K562 (cell line): Measurements from ENCODE around the gene PTPMT1. TPM values are rescaled to one million over a fixed set of nuclear protein-coding genes. Genes with fewer than 3 reads are reported as not detected.

ENCODE experiments used
- ATF1 ChIP-seq, 2 experiments: fragments of 450-650 bp in 1 of 2; IDR thresholded peaks; 2 replicates each; pipeline ENCODE4 v1.6.1; 2016; ENCODE audit warnings: missing compliant biosample characterization in 1 of 2, missing genetic modification characterization in 1 of 2
- CTBP1 ChIP-seq: fragments of 450-650 bp; IDR thresholded peaks from 2 replicates; pipeline ENCODE4 v1.6.1; 2016; ENCODE audit warnings: borderline replicate concordance
- DACH1 ChIP-seq: fragments of 450-650 bp; IDR thresholded peaks from 2 replicates; pipeline ENCODE4 v1.6.1; 2018; ENCODE audit not compliant: partially characterized antibody
- DMBX1 ChIP-seq: fragments of 250-450 bp; sonication (Bioruptor Pico); IDR thresholded peaks from 2 replicates; pipeline ENCODE4 v1.8.0; 2022; ENCODE audit warnings: inconsistent platforms, mild to moderate bottlenecking, moderate library complexity, borderline replicate concordance
- ELF2 ChIP-seq: fragments of 250-450 bp; sonication (Bioruptor Pico); IDR thresholded peaks from 2 replicates; pipeline ENCODE4 v1.5.0; 2021; ENCODE audit warnings: mild to moderate bottlenecking
- ELK1 ChIP-seq: sonication (generic); formaldehyde crosslinking; IDR thresholded peaks from 2 replicates; pipeline ENCODE4 v1.8.1; 2022; ENCODE audit warnings: missing genetic modification reagents
- ETV5 ChIP-seq: sonication (generic); formaldehyde crosslinking; IDR thresholded peaks from 2 replicates; pipeline ENCODE4 v1.4.0; 2020; ENCODE audit warnings: low read depth, mild to moderate bottlenecking, missing genetic modification reagents
- IRF9 ChIP-seq: fragments of 450-650 bp; IDR thresholded peaks from 2 replicates; pipeline ENCODE4 v1.6.1; 2016; ENCODE audit warnings: missing biosample characterization, missing genetic modification characterization
- MAZ ChIP-seq, 2 experiments: fragments of 450-650 bp in 1 of 2; sonication (generic) in 1 of 2; formaldehyde crosslinking; IDR thresholded peaks in 1 of 2; conservative IDR thresholded peaks in 1 of 2; 2 replicates each; pipeline versions ENCODE4 v1.4.0 to v1.5.0; 2020; ENCODE audit warnings: mild to moderate bottlenecking in 1 of 2, missing genetic modification reagents in 1 of 2
- MCM5 ChIP-seq: fragments of 450-650 bp; IDR thresholded peaks from 2 replicates; pipeline ENCODE4 v1.6.1; 2016; ENCODE audit warnings: low read depth
- MEIS2 ChIP-seq: fragments of 450-650 bp; IDR thresholded peaks from 2 replicates; pipeline ENCODE4 v1.6.1; 2014; ENCODE audit warnings: mild to moderate bottlenecking; ENCODE audit not compliant: partially characterized antibody
- NCOA2 ChIP-seq, 2 experiments: fragments of 450-650 bp; IDR thresholded peaks; 2 replicates each; pipeline ENCODE4 v1.6.1; 2018; ENCODE audit warnings: mild to moderate bottlenecking in 2 of 2, moderate library complexity in 1 of 2; ENCODE audit not compliant: partially characterized antibody in 2 of 2
- PKNOX1 ChIP-seq: fragments of 450-650 bp; IDR thresholded peaks from 2 replicates; pipeline ENCODE4 v1.6.1; 2016
- POLR3A ChIP-seq: IDR thresholded peaks from 2 replicates; pipeline ENCODE4 v1.6.1; 2011; ENCODE audit warnings: borderline replicate concordance, mild to moderate bottlenecking, moderate library complexity; ENCODE audit not compliant: insufficient read length, insufficient read depth; ENCODE audit errors: extremely low read depth
- POLR3G ChIP-seq: IDR thresholded peaks from 2 replicates; pipeline ENCODE4 v1.6.1; 2011; ENCODE audit not compliant: insufficient read length, insufficient replicate concordance; ENCODE audit errors: extremely low read depth
- RNF219 ChIP-seq: fragments of 250-450 bp; sonication (Bioruptor Pico); IDR thresholded peaks from 2 replicates; pipeline ENCODE4 v1.5.0; 2022; ENCODE audit warnings: mild to moderate bottlenecking
- SETDB1 ChIP-seq: IDR thresholded peaks from one replicate; pipeline ENCODE4 v1.6.1; 2012; ENCODE audit warnings: low read length, control low read depth, inconsistent platforms
- SRSF1 ChIP-seq: fragments of 200-400 bp; formaldehyde crosslinking; IDR thresholded peaks from 2 replicates; pipeline ENCODE4 v1.6.1; 2017; ENCODE audit warnings: mild to moderate bottlenecking, low read depth, low read length, moderate library complexity
- U2AF2 ChIP-seq: fragments of 200-400 bp; formaldehyde crosslinking; optimal IDR thresholded peaks from 2 replicates; pipeline ENCODE3; 2017; ENCODE audit warnings: low read depth, mild to moderate bottlenecking, low read length
- YBX1 ChIP-seq: fragments of 450-650 bp; IDR thresholded peaks from 2 replicates; pipeline ENCODE4 v1.7.1; 2016; ENCODE audit warnings: mild to moderate bottlenecking
- ZBED1 ChIP-seq: IDR thresholded peaks from 2 replicates; pipeline ENCODE4 v1.6.1; 2014
- ZBTB17 ChIP-seq: fragments of 450-650 bp; formaldehyde crosslinking; IDR thresholded peaks from 2 replicates; pipeline ENCODE4 v1.4.0; 2020; ENCODE audit warnings: mild to moderate bottlenecking
- ZNF23 ChIP-seq: fragments of 250-450 bp; sonication (Bioruptor Pico); IDR thresholded peaks from 2 replicates; pipeline ENCODE4 v1.4.0; 2020; ENCODE audit warnings: mild to moderate bottlenecking
- ZNF699 ChIP-seq: fragments of 250-450 bp; sonication (Bioruptor Pico); IDR thresholded peaks from 2 replicates; pipeline ENCODE4 v1.8.0; 2021; ENCODE audit warnings: mild to moderate bottlenecking, moderate library complexity; ENCODE audit not compliant: insufficient replicate concordance
- ZNF717 ChIP-seq: fragments of 250-450 bp; sonication (Bioruptor Pico); IDR thresholded peaks from 2 replicates; pipeline ENCODE4 v1.5.0; 2021
- polyA plus RNA-seq, 8 experiments: library from polyadenylated mRNA; depleted of rRNA in 4 of 8; stranded (reverse) in 5 of 8; unstranded in 3 of 8; fragments of >200 nt; fragmentation: Nextera tagmentation in 2 of 8; fragmentation: Illumina TruSeq in 1 of 8; extraction: Ambion mirVana in 2 of 8; extraction: Trizol in 1 of 8; gene quantifications; 2 replicates each; pipeline versions ENCODE4 v1.2.1 to v1.2.3, GENCODE V29; 2011 to 2014; ENCODE audit warnings: inconsistent platforms in 1 of 8, missing spikeins in 1 of 8
- total RNA-seq, 7 experiments: library from RNA; depleted of rRNA in 6 of 7; stranded (reverse); fragments of >200 nt in 6 of 7; fragmentation: Illumina TruSeq in 2 of 7; extraction: Trizol in 2 of 7; gene quantifications; 2 replicates each; pipeline versions ENCODE4 v1.2.1 to v1.2.3, GENCODE V29; 2011 to 2021; ENCODE audit warnings: low replicate concordance in 1 of 7

Gene PTPMT1
- total and polyA plus RNA-seq, 9 of the 15 experiments (the other 6 are each of a cell fraction or from before 2014, with no cell fraction given) = 10.4 to 140 (median 67.2) TPM

- no peak for TF ChIP-seq RNF219 (CRISPR knock-in tag)
- TF ChIP-seq YBX1 = no peak
- no peak for TF ChIP-seq ATF1 (CRISPR knock-in tag; IDR thresholded peaks at IDR 0.05)
- TF ChIP-seq ATF1 (tag; IDR thresholded peaks at IDR 0.05) = peak; percentile 18; the same call in 1 of the 2 replicates
- TF ChIP-seq DACH1 = peak; percentile 28
- no peak for TF ChIP-seq MAZ (CRISPR knock-in tag; conservative IDR thresholded peaks at IDR 0.05 in 1 of 2, IDR thresholded peaks at IDR 0.05 in 1 of 2)
- peak; percentile 76 for TF ChIP-seq PKNOX1
- no peak for TF ChIP-seq ZNF717
- no peak for TF ChIP-seq ZBTB17 (CRISPR knock-in tag)
- TF ChIP-seq POLR3A = no peak
- TF ChIP-seq ZBED1 = no peak
- TF ChIP-seq CTBP1 = peak; percentile 56
- peak; percentile 95 for TF ChIP-seq MEIS2
- no peak for TF ChIP-seq NCOA2 (IDR thresholded peaks at IDR 0.05; ENCODE audit: partially characterized antibody in 2 of 2)
- TF ChIP-seq POLR3G = no peak
- TF ChIP-seq ZNF699 = no peak
- TF ChIP-seq U2AF2 = no peak
- no peak for TF ChIP-seq MCM5
- no peak for TF ChIP-seq DMBX1
- TF ChIP-seq IRF9 = no peak
- TF ChIP-seq ELK1 (CRISPR knock-in tag) = no peak
- TF ChIP-seq ZNF23 = no peak
- TF ChIP-seq ETV5 (CRISPR knock-in tag) = 0 out of 2 replicates have a peak, but pooled peaks have one; percentile 24
- no peak for TF ChIP-seq SETDB1
- no peak for TF ChIP-seq SRSF1
- TF ChIP-seq ELF2 (CRISPR knock-in tag) = no peak
These were observed 12.2 kb downstream of the PTPMT1 start (continued) for GRCh38 chr11:47577460-47578041.
